Measurements from ENCODE around the gene ADAMTS13. TPM values are rescaled to one million over a fixed set of nuclear protein-coding genes. Genes with fewer than 3 reads are reported as not detected.

ADAMTS13 gene
- total and polyA plus RNA-seq, 4 donors = 6.5 to 13.3 (median 10.4) TPM

GRCh38 chr9:133400292-133400691 lies 21.9 kb upstream of the ADAMTS13 start:
- Histone ChIP-seq H3K36me3 (ENCODE audit: control insufficient read depth in 4 of 4, insufficient read depth in 3 of 4, low read depth in 1 of 4, low read length in 3 of 4) (peaks cover 0 to 4% (median 2%) of the 10 kb centered on the region in 4 donors), H3K27ac (ENCODE audit: low read depth in 1 of 2, low read length in 2 of 2) (no peak overlapping the region), H3K4me3 (ENCODE audit: low read depth in 1 of 3, low read length in 3 of 3) (no peak overlapping the region), H3K9ac (ENCODE audit: low read depth in 1 of 2, low read length in 2 of 2) (no peak overlapping the region), H3K4me1 (ENCODE audit: control insufficient read depth in 4 of 4, insufficient read depth in 4 of 4, low read length in 3 of 4) (peaks cover 0 to 5% (median 1%) of the 10 kb centered on the region in 4 donors), H3K27me3 (ENCODE audit: control insufficient read depth in 4 of 4, insufficient read depth in 4 of 4, low read length in 3 of 4) (peaks cover 0 to 7% (median 0%) of the 10 kb centered on the region in 4 donors), H3K9me3 (ENCODE audit: control insufficient read depth in 4 of 4, low read length in 3 of 4) (no peaks in the 10 kb centered on the region)
- no peak for TF ChIP-seq YY1 (IDR thresholded peaks at IDR 0.05)
- TF ChIP-seq REST (IDR thresholded peaks at IDR 0.05) = no peak
- no peak for TF ChIP-seq ATF3 (IDR thresholded peaks at IDR 0.05)
- WGBS = 92% methylated on average over 12 of the region's 12 CpGs
- no peak for DNase-seq (ENCODE audit: low spot score)

DNA sequence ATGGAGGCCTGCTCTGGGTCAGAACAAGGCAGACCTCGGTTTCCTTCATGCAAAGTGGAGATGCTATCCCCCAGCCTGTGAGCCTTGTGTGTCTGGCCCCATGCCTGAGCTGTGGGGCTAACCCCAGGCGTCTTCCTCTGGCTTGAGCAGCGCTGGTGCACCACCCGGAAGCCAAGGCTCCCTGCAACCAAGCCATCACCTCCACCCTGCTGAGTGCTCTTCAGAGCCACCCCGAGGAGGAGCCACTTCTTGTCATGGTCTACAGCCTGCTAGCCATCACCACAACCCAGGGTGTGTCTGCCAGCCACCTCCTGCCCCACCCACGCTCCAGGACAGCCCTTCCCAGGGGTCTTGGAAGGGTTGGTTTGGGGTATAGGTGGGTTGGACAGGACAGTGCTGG lies 20.6 kb upstream of the ADAMTS13 start:
- TF ChIP-seq EGR1 (IDR thresholded peaks at IDR 0.05; ENCODE audit: low read depth in 2 of 2) (no peak), HNF4G (IDR thresholded peaks at IDR 0.05) (no peak), SP1 (IDR thresholded peaks at IDR 0.05) (no peak), REST (IDR thresholded peaks at IDR 0.05) (no peak), FOXA1 (IDR thresholded peaks at IDR 0.05) (no peak), TAF1 (conservative IDR thresholded peaks at IDR 0.05) (no peak), RAD21 (IDR thresholded peaks at IDR 0.05) (no peak), CTCF (IDR thresholded peaks at IDR 0.05; ENCODE audit: low read depth, low read length, missing input control) (no peak), ZBTB33 (IDR thresholded peaks at IDR 0.05) (no peak), GABPA (IDR thresholded peaks at IDR 0.05 in 1 of 2, conservative IDR thresholded peaks at IDR 0.05 in 1 of 2) (no peak), RXRA (IDR thresholded peaks at IDR 0.05) (no peak), HNF4A (conservative IDR thresholded peaks at IDR 0.05) (no peak)
- TF ChIP-seq, protein P1, sequence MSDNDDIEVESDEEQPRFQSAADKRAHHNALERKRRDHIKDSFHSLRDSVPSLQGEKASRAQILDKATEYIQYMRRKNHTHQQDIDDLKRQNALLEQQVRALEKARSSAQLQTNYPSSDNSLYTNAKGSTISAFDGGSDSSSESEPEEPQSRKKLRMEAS (IDR thresholded peaks at IDR 0.05) = no peak
- H3K9ac ChIP-seq (ENCODE audit: low read depth in 1 of 2, low read length in 2 of 2) = no peak overlapping the region
- H3K36me3 ChIP-seq (ENCODE audit: control insufficient read depth in 4 of 4, insufficient read depth in 3 of 4, low read depth in 1 of 4, low read length in 3 of 4) = peaks cover 0 to 4% (median 3%) of the 10 kb centered on the region in 4 donors
- no peaks in the 10 kb centered on the region for H3K9me3 ChIP-seq (ENCODE audit: control insufficient read depth in 4 of 4, low read length in 3 of 4)
- no peak overlapping the region for H3K27ac ChIP-seq (ENCODE audit: low read depth in 1 of 2, low read length in 2 of 2)
- no peak overlapping the region for H3K4me3 ChIP-seq (ENCODE audit: low read depth in 1 of 3, low read length in 3 of 3)
- no peak for DNase-seq (ENCODE audit: low spot score)
- H3K4me1 ChIP-seq (ENCODE audit: control insufficient read depth in 4 of 4, insufficient read depth in 4 of 4, low read length in 3 of 4) = peaks cover 0 to 16% (median 8%) of the 10 kb centered on the region in 4 donors
- peaks cover 0 to 7% (median 0%) of the 10 kb centered on the region in 4 donors for H3K27me3 ChIP-seq (ENCODE audit: control insufficient read depth in 4 of 4, insufficient read depth in 4 of 4, low read length in 3 of 4)
- 91% methylated on average over 6 of the region's 6 CpGs for WGBS

Data from liver (tissue), 9 donors.